NCI-H526 (cell line): Measurements from ENCODE around the gene GIGYF2.
"Not testable (repeated sequence)": the region's sequence is repeated elsewhere in the genome, so short reads cannot be mapped to it uniquely, and the experiment has no call there.

ENCODE experiments used
- DNase-seq, 2 experiments: peaks; one replicate each; lab custom pipeline; 2025; lab: John Stamatoyannopoulos, UW

GIGYF2 gene

GRCh38 chr2:232896111-232896510 lies 199.0 kb downstream of the GIGYF2 start:
- no peak for DNase-seq

- no peak for DNase-seq
Observed at GRCh38 chr2:232896720-232897597, 199.8 kb downstream of the GIGYF2 start.

- no peak for DNase-seq
Observed at GRCh38 chr2:232897598-232898408, 200.7 kb downstream of the GIGYF2 start.

GRCh38 chr2:232898592-232899543 lies 201.7 kb downstream of the GIGYF2 start:
- DNase-seq = no peak

- no peak for DNase-seq
Observed at GRCh38 chr2:232900811-232901735, 203.9 kb downstream of the GIGYF2 start.

GRCh38 chr2:232901736-232902578 lies 204.8 kb downstream of the GIGYF2 start:
- DNase-seq = no peak

- DNase-seq = no peak
Observed at GRCh38 chr2:232903989-232904388, 206.9 kb downstream of the GIGYF2 start.

GRCh38 chr2:232906867-232907717 lies 210.0 kb downstream of the GIGYF2 start:
- not testable (repeated sequence) for DNase-seq

- DNase-seq = not testable (repeated sequence)
Observed at GRCh38 chr2:232907718-232908085, 210.6 kb downstream of the GIGYF2 start.

GRCh38 chr2:232908695-232909094 lies 211.6 kb downstream of the GIGYF2 start:
- DNase-seq = no peak
